ENCODE data around the gene MMP21. TPM values are rescaled to one million over a fixed set of nuclear protein-coding genes. Genes with fewer than 3 reads are reported as not detected.
A peak's percentile ranks its signal among the peaks of the same experiment; 100 is the strongest.

MMP21 gene
- total and polyA plus RNA-seq, 2 of the 13 experiments (the other 11 are each of a cell fraction or from before 2014, with no cell fraction given): not detected

GRCh38 chr10:125823663-125824251 is 48.1 kb upstream of the MMP21 start (continued):
- TF ChIP-seq, protein P1, sequence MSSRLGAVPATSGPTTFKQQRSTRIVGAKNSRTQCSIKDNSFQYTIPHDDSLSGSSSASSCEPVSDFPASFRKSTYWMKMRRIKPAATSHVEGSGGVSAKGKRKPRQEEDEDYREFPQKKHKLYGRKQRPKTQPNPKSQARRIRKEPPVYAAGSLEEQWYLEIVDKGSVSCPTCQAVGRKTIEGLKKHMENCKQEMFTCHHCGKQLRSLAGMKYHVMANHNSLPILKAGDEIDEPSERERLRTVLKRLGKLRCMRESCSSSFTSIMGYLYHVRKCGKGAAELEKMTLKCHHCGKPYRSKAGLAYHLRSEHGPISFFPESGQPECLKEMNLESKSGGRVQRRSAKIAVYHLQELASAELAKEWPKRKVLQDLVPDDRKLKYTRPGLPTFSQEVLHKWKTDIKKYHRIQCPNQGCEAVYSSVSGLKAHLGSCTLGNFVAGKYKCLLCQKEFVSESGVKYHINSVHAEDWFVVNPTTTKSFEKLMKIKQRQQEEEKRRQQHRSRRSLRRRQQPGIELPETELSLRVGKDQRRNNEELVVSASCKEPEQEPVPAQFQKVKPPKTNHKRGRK (CRISPR knock-in tag; IDR thresholded peaks at IDR 0.05): peak; percentile 79; the same call in 1 of the 2 replicates
- TF ChIP-seq GLI4 (CRISPR knock-in tag; IDR thresholded peaks at IDR 0.05; ENCODE audit: borderline replicate concordance): 0 out of 2 replicates have a peak, but pooled peaks have one; percentile 3
- no peak for TF ChIP-seq ZHX2 (IDR thresholded peaks at IDR 0.05; ENCODE audit: low read depth)
- TF ChIP-seq ZHX2 (CRISPR knock-in tag; IDR thresholded peaks at IDR 0.05; ENCODE audit: borderline replicate concordance): 0 out of 2 replicates have a peak, but pooled peaks have one; percentile 22
- TF ChIP-seq ZNF414 (CRISPR knock-in tag; IDR thresholded peaks at IDR 0.05): 0 out of 2 replicates have a peak, but pooled peaks have one; percentile 41
- no peak for TF ChIP-seq PHF8 (CRISPR knock-in tag; IDR thresholded peaks at IDR 0.05)
- peak; percentile 47; the same call in 1 of the 2 replicates for TF ChIP-seq FOXJ3 (CRISPR knock-in tag; IDR thresholded peaks at IDR 0.05; ENCODE audit: borderline replicate concordance)
- TF ChIP-seq, protein P2, sequence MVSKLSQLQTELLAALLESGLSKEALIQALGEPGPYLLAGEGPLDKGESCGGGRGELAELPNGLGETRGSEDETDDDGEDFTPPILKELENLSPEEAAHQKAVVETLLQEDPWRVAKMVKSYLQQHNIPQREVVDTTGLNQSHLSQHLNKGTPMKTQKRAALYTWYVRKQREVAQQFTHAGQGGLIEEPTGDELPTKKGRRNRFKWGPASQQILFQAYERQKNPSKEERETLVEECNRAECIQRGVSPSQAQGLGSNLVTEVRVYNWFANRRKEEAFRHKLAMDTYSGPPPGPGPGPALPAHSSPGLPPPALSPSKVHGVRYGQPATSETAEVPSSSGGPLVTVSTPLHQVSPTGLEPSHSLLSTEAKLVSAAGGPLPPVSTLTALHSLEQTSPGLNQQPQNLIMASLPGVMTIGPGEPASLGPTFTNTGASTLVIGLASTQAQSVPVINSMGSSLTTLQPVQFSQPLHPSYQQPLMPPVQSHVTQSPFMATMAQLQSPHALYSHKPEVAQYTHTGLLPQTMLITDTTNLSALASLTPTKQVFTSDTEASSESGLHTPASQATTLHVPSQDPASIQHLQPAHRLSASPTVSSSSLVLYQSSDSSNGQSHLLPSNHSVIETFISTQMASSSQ (IDR thresholded peaks at IDR 0.05; ENCODE audit: low read depth): no peak
- TF ChIP-seq, protein P2 (CRISPR knock-in tag; IDR thresholded peaks at IDR 0.05; ENCODE audit: borderline replicate concordance): no peak
- 0 out of 2 replicates have a peak, but pooled peaks have one; percentile 60 for TF ChIP-seq TRAFD1 (CRISPR knock-in tag; IDR thresholded peaks at IDR 0.05; ENCODE audit: borderline replicate concordance)
- TF ChIP-seq, protein P3, sequence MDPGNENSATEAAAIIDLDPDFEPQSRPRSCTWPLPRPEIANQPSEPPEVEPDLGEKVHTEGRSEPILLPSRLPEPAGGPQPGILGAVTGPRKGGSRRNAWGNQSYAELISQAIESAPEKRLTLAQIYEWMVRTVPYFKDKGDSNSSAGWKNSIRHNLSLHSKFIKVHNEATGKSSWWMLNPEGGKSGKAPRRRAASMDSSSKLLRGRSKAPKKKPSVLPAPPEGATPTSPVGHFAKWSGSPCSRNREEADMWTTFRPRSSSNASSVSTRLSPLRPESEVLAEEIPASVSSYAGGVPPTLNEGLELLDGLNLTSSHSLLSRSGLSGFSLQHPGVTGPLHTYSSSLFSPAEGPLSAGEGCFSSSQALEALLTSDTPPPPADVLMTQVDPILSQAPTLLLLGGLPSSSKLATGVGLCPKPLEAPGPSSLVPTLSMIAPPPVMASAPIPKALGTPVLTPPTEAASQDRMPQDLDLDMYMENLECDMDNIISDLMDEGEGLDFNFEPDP (CRISPR knock-in tag; conservative IDR thresholded peaks at IDR 0.05): 0 out of 2 replicates have a peak, but pooled peaks have one; percentile 72
